A549 (cell line): ENCODE measurements around the gene GABRR2. TPM values are rescaled to one million over a fixed set of nuclear protein-coding genes. Genes with fewer than 3 reads are reported as not detected.

Experiments
- ATAC-seq, 2 experiments: fragments of 200-7000 bp in 1 of 2; fragments of >200 bp in 1 of 2; cut with Nextera tagmentation in 1 of 2; cut with Tn5 transposase in 1 of 2; 3 replicates each; pipeline versions ENCODE4 v1.8.0 to v1.9.1; 2018 to 2020; ENCODE audit warnings: mild to moderate bottlenecking in 1 of 2, moderate library complexity in 1 of 2
- CTCF ChIA-PET: fragments of 300-600 bp; sonication (Branson Sonifier 250); formaldehyde crosslinking; extraction: SDS; loops from one replicate; lab custom pipeline; 2021; ENCODE audit warnings: antibody characterized with exemption, inconsistent platforms; lab: Yijun Ruan, JAX
- POLR2A ChIA-PET: fragments of 350-600 bp; formaldehyde crosslinking; extraction: SDS; loops from one replicate; lab custom pipeline; 2021; ENCODE audit warnings: antibody characterized with exemption, inconsistent platforms; lab: Yijun Ruan, JAX
- DNase-seq, 2 experiments: peaks; one replicate each; pipeline versions ENCODE4 v3.0.0 to v3.0.0-alpha.2; 2011 to 2016; ENCODE audit warnings: low read depth in 1 of 2, low spot score in 1 of 2
- FAIRE-seq: peaks from 2 replicates; lab custom pipeline; 2011; peaks lifted over from hg19 to GRCh38; lab: Jason Lieb, UNC
- H3K27ac ChIP-seq, 2 experiments: fragments of >200 bp; sonication (Bioruptor Twin); formaldehyde crosslinking; 3 replicates each; pipeline ENCODE4 v1.5.1; 2016 to 2017
- H3K4me1 ChIP-seq: fragments of >200 bp; sonication (Bioruptor Twin); formaldehyde crosslinking; 3 replicates; pipeline ENCODE4 v1.6.1; 2016
- H3K4me2 ChIP-seq: fragments of >200 bp; sonication (Bioruptor Twin); formaldehyde crosslinking; 3 replicates; pipeline ENCODE4 v1.6.1; 2016
- H3K4me3 ChIP-seq: fragments of >200 bp; sonication (Bioruptor Twin); formaldehyde crosslinking; 3 replicates; pipeline ENCODE4 v1.5.1; 2016
- H3K9me3 ChIP-seq: fragments of >200 bp; sonication (Bioruptor Twin); formaldehyde crosslinking; 3 replicates; pipeline ENCODE4 v1.6.1; 2016
- BCL3 ChIP-seq: fragments of >200 bp; sonication (Bioruptor Twin); formaldehyde crosslinking; IDR thresholded peaks from 3 replicates; pipeline ENCODE4 v1.6.1; 2016
- CHD4 ChIP-seq: fragments of 200-600 bp; sonication (generic); IDR thresholded peaks from 2 replicates; pipeline ENCODE4 v1.6.1; 2016; ENCODE audit warnings: antibody characterized with exemption, mild to moderate bottlenecking, borderline replicate concordance
- EHF ChIP-seq: fragments of 250-450 bp; sonication (Bioruptor Pico); IDR thresholded peaks from 2 replicates; pipeline ENCODE4 v1.5.0; 2020; ENCODE audit warnings: mild to moderate bottlenecking
- HOXA7 ChIP-seq: fragments of 250-450 bp; sonication (Bioruptor Pico); IDR thresholded peaks from 2 replicates; pipeline ENCODE4 v1.5.0; 2020; ENCODE audit warnings: mild to moderate bottlenecking, moderate library complexity
- HOXB13 ChIP-seq: fragments of 250-450 bp; sonication (Bioruptor Pico); IDR thresholded peaks from 2 replicates; pipeline ENCODE4 v1.5.0; 2020; ENCODE audit warnings: low read depth, mild to moderate bottlenecking, moderate library complexity
- KDM1A ChIP-seq: fragments of 200-600 bp; sonication (generic); IDR thresholded peaks from 2 replicates; pipeline ENCODE4 v1.6.1; 2016; ENCODE audit warnings: low read depth, mild to moderate bottlenecking
- MAZ ChIP-seq: fragments of 150-350 bp; IDR thresholded peaks from 2 replicates; pipeline ENCODE4 v1.6.1; 2014; ENCODE audit warnings: antibody characterized with exemption, low read depth, low read length, borderline replicate concordance
- MYC ChIP-seq: IDR thresholded peaks from 2 replicates; pipeline ENCODE4 v1.6.1; 2012; ENCODE audit warnings: mild to moderate bottlenecking, inconsistent platforms, low read length, improper control_type of control experiment, borderline replicate concordance
- RAD21 ChIP-seq, 2 experiments: fragments of >200 bp in 1 of 2; sonication (Bioruptor Twin) in 1 of 2; formaldehyde crosslinking in 1 of 2; IDR thresholded peaks in 1 of 2; conservative IDR thresholded peaks in 1 of 2; 2 replicates in 1 of 2; 3 replicates in 1 of 2; pipeline ENCODE4 v1.6.1; 2012 to 2018; ENCODE audit warnings: inconsistent platforms in 1 of 2
- RARB ChIP-seq: fragments of 250-450 bp; sonication (Bioruptor Pico); IDR thresholded peaks from 2 replicates; pipeline ENCODE4 v1.8.0; 2021; ENCODE audit warnings: mild to moderate bottlenecking, moderate library complexity
- REST ChIP-seq: fragments of 200-600 bp; sonication (generic); IDR thresholded peaks from 2 replicates; pipeline ENCODE4 v1.6.1; 2016; ENCODE audit warnings: antibody characterized with exemption, mild to moderate bottlenecking, moderate library complexity
- RFX5 ChIP-seq: fragments of 450-650 bp; IDR thresholded peaks from 2 replicates; pipeline ENCODE4 v1.7.1; 2014; ENCODE audit warnings: antibody characterized with exemption, mild to moderate bottlenecking, moderate library complexity
- USF2 ChIP-seq: fragments of 450-650 bp; IDR thresholded peaks from 2 replicates; pipeline ENCODE4 v1.6.1; 2014; ENCODE audit warnings: antibody characterized with exemption
- ZSCAN20 ChIP-seq: fragments of 250-450 bp; sonication (Bioruptor Pico); IDR thresholded peaks from 2 replicates; pipeline ENCODE4 v1.8.0; 2022; ENCODE audit warnings: mild to moderate bottlenecking, moderate library complexity
- whole genome bisulfite sequencing: methylation state at CpG from one replicate; pipeline ENCODE4 v1.1.6; 2017; ENCODE audit errors: missing lambda C conversion rate; 5-methylcytosine and 5-hydroxymethylcytosine counted together
- polyA plus RNA-seq, 4 experiments: library from polyadenylated mRNA; depleted of rRNA in 3 of 4; stranded (reverse); fragments of >200 nt; fragmentation: RNase III in 1 of 4; extraction: RNeasy Plus Mini Kit Qiagen cat#74134 plus additional on column Dnase treatment in 1 of 4; gene quantifications; 2 replicates in 3 of 4; 3 replicates in 1 of 4; pipeline ENCODE4 v1.2.3, GENCODE V29; 2011 to 2017

The GABRR2 gene
- polyA plus RNA-seq, 2 of the 4 experiments (the other 2 are of a cell fraction): 0.08 to 0.09 TPM

- POLR2A ChIA-PET: interaction anchor here (0.6 kb wide), 1 partner anchor 38 kb away, joined by 3 read pairs; no protein-coding TSS in a partner anchor
- H3K4me2 ChIP-seq: no peak overlapping the region
- DNase-seq (no peak), FAIRE-seq (no peak), ATAC-seq (no peak)
- TF ChIP-seq MYC (no peak), RARB (CRISPR knock-in tag) (no peak), HOXA7 (CRISPR knock-in tag) (no peak)
- no peak overlapping the region for H3K27ac ChIP-seq
- CTCF ChIA-PET: interaction anchor here (2.9 kb wide), 1 partner anchor 9 kb away, joined by 13 read pairs; no protein-coding TSS in a partner anchor
- H3K4me1 ChIP-seq: peaks cover 12% of the 10 kb centered on the region
- 63% methylated on average over 10 of the region's 10 CpGs for WGBS
- H3K9me3 ChIP-seq: no peaks in the 10 kb centered on the region
- H3K4me3 ChIP-seq: no peak overlapping the region
Measured at GRCh38 chr6:89302936-89303335, 12.2 kb downstream of the GABRR2 start.

- FAIRE-seq: no peak
- H3K27ac ChIP-seq: no peak overlapping the region
- no peak for ATAC-seq
- POLR2A ChIA-PET: no interaction called here
- H3K9me3 ChIP-seq: no peaks in the 10 kb centered on the region
- CTCF ChIA-PET: interaction anchor here (0.7 to 2.9 kb wide), 3 partner anchors 9 to 45 kb away, joined by 3 to 13 read pairs (median 4); no protein-coding TSS in a partner anchor
- H3K4me1 ChIP-seq: peaks cover 12% of the 10 kb centered on the region
- WGBS: 70% methylated on average over 2 of the region's 22 CpGs
- no peak for DNase-seq
- no peak overlapping the region for H3K4me3 ChIP-seq
- no peak for TF ChIP-seq USF2
- TF ChIP-seq ZSCAN20: no peak
- no peak overlapping the region for H3K4me2 ChIP-seq
Measured at GRCh38 chr6:89302195-89302770, 12.8 kb downstream of the GABRR2 start.

- H3K9me3 ChIP-seq: no peaks in the 10 kb centered on the region
- ChIA-PET POLR2A (no interaction called here), CTCF (interaction anchor here (0.7 to 2.9 kb wide), 4 partner anchors 10 to 70 kb away, joined by 3 to 13 read pairs (median 4); no protein-coding TSS in a partner anchor)
- ATAC-seq (no peak), FAIRE-seq (no peak), DNase-seq (no peak)
- no peak overlapping the region for H3K4me3 ChIP-seq
- no peak overlapping the region for H3K27ac ChIP-seq
- H3K4me2 ChIP-seq: no peak overlapping the region
- 90% methylated on average over 18 of the region's 25 CpGs for WGBS
- H3K4me1 ChIP-seq: peaks cover 12% of the 10 kb centered on the region
- TF ChIP-seq CHD4 (no peak), USF2 (no peak), REST (no peak), RARB (CRISPR knock-in tag) (no peak), MAZ (no peak), RFX5 (no peak), KDM1A (no peak), BCL3 (no peak), RAD21 (conservative IDR thresholded peaks at IDR 0.05 in 1 of 2, IDR thresholded peaks at IDR 0.05 in 1 of 2) (no peak), HOXB13 (no peak), EHF (CRISPR knock-in tag) (no peak)
- TF ChIP-seq, all 56 proteins: peak for 0
Measured at GRCh38 chr6:89301586-89302194, 13.4 kb downstream of the GABRR2 start.
